ENCODE data around the gene GOLT1B. TPM values are rescaled to one million over a fixed set of nuclear protein-coding genes. Genes with fewer than 3 reads are reported as not detected.

The GOLT1B gene
- total and polyA plus RNA-seq, 2 of the 8 experiments (the other 6 are each of a cell fraction or from before 2014, with no cell fraction given): 18.3 to 38.3 TPM

GRCh38 chr12:21558100-21558679 lies 56.6 kb downstream of the GOLT1B start:
- no peak overlapping the region for H4K8ac ChIP-seq (ENCODE audit: extremely low read depth, insufficient read depth, low read length)
- H3K23me2 ChIP-seq (ENCODE audit: low read depth, low read length): no peaks in the 10 kb centered on the region
- no peaks in the 10 kb centered on the region for H3K27me3 ChIP-seq (replicated peaks in 1 of 4; ENCODE audit: control insufficient read depth in 3 of 4, extremely low read depth in 1 of 4, insufficient read depth in 3 of 4, low read length in 3 of 4)
- H3K79me2 ChIP-seq (ENCODE audit: control insufficient read depth in 1 of 2, insufficient read depth in 2 of 2, low read length in 2 of 2): no peaks in the 10 kb centered on the region
- no peak overlapping the region for H2AK5ac ChIP-seq (ENCODE audit: low read depth, low read length)
- H3K4me2 ChIP-seq (ENCODE audit: insufficient read depth in 1 of 2, low read depth in 2 of 2, low read length in 2 of 2): no peak overlapping the region
- H2BK12ac ChIP-seq (ENCODE audit: low read depth, low read length): no peak overlapping the region
- DNase-seq (ENCODE audit: low read depth in 1 of 2, low spot score in 2 of 2) (no peak), FAIRE-seq (no peak)
- H3K18ac ChIP-seq (ENCODE audit: extremely low read depth, low read length): no peak overlapping the region
- H3K79me1 ChIP-seq (ENCODE audit: low read depth, low read length): no peaks in the 10 kb centered on the region
- H4K20me1 ChIP-seq (replicated peaks in 1 of 2; ENCODE audit: control insufficient read depth in 1 of 2, insufficient read depth in 2 of 2, low read length in 2 of 2): no peaks in the 10 kb centered on the region
- H3K9me3 ChIP-seq (ENCODE audit: insufficient read depth in 2 of 2, low read depth in 1 of 2, low read length in 1 of 2): no peaks in the 10 kb centered on the region
- ChIA-PET POLR2A (ENCODE audit: partially characterized antibody) (no interaction called here), CTCF (ENCODE audit: partially characterized antibody) (interaction anchor here (1.3 kb wide), 1 partner anchor 8 kb away, joined by 3 read pairs; no protein-coding TSS in a partner anchor)
- no peak overlapping the region for H2BK120ac ChIP-seq (replicated peaks; ENCODE audit: low read depth, low read length)
- no peak overlapping the region for H2AFZ ChIP-seq (ENCODE audit: low read length)
- H2BK15ac ChIP-seq (ENCODE audit: low read length): no peak overlapping the region
- H2BK5ac ChIP-seq (ENCODE audit: low read depth, low read length): no peak overlapping the region
- H2BK20ac ChIP-seq (ENCODE audit: low read length): no peak overlapping the region
- H4K91ac ChIP-seq (replicated peaks; ENCODE audit: insufficient read length, low read length): no peak overlapping the region
- no peak overlapping the region for H3K14ac ChIP-seq (ENCODE audit: insufficient read length)
- no peak overlapping the region for H4K5ac ChIP-seq (ENCODE audit: insufficient read length, low read depth, low read length)
- 80% methylated on average over 9 of the region's 9 CpGs; no CpG with 5 or more reads in 1 of the 2 experiments for WGBS, 2 experiments (ENCODE audit: extremely low coverage in 1 of 2, insufficient coverage in 1 of 2, insufficient read length in 1 of 2, insufficient replicate concordance in 2 of 2, low coverage in 1 of 2, low lambda C conversion rate in 2 of 2, missing lambda C conversion rate in 1 of 2)
- H3K9ac ChIP-seq (replicated peaks in 1 of 4; ENCODE audit: extremely low read depth in 1 of 4, low read depth in 3 of 4, low read length in 3 of 4): no peak overlapping the region
- no peak overlapping the region for H3K4me3 ChIP-seq (ENCODE audit: extremely low read depth in 1 of 4, insufficient read depth in 2 of 4, low read depth in 3 of 4, low read length in 4 of 4)
- no peaks in the 10 kb centered on the region for H3K4me1 ChIP-seq (replicated peaks in 1 of 4; ENCODE audit: control insufficient read depth in 3 of 4, insufficient read depth in 4 of 4, low read length in 3 of 4)
- no peak overlapping the region for H3K56ac ChIP-seq (replicated peaks; ENCODE audit: insufficient read length, low read depth, low read length)
- H3K36me3 ChIP-seq (ENCODE audit: control insufficient read depth in 2 of 4, insufficient read depth in 4 of 4, low read length in 3 of 4): no peaks in the 10 kb centered on the region
- H3K4ac ChIP-seq (replicated peaks; ENCODE audit: insufficient read length, low read depth, low read length): no peak overlapping the region
- H3K27ac ChIP-seq (ENCODE audit: low read depth, low read length): no peak overlapping the region
- no peak overlapping the region for H3K23ac ChIP-seq (ENCODE audit: insufficient read length)
- no peak for TF ChIP-seq JUND (IDR thresholded peaks at IDR 0.05; ENCODE audit: low read length)
- TF ChIP-seq, protein P1, sequence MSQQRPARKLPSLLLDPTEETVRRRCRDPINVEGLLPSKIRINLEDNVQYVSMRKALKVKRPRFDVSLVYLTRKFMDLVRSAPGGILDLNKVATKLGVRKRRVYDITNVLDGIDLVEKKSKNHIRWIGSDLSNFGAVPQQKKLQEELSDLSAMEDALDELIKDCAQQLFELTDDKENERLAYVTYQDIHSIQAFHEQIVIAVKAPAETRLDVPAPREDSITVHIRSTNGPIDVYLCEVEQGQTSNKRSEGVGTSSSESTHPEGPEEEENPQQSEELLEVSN (IDR thresholded peaks at IDR 0.05): no peak
- TF ChIP-seq BRCA1 (IDR thresholded peaks at IDR 0.05; ENCODE audit: low read depth, low read length): no peak
- no peak for TF ChIP-seq CBX5 (IDR thresholded peaks at IDR 0.05; ENCODE audit: low read depth, low read length)
- TF ChIP-seq BCL11A (IDR thresholded peaks at IDR 0.05; ENCODE audit: low read depth in 2 of 2, low read length in 2 of 2): no peak
- TF ChIP-seq TEAD4 (IDR thresholded peaks at IDR 0.05; ENCODE audit: low read depth, low read length): no peak

All from H1 (cell line).